ENCODE results near the gene OTP. TPM values are rescaled to one million over a fixed set of nuclear protein-coding genes. Genes with fewer than 3 reads are reported as not detected.

OTP gene
- total RNA-seq (2021; ENCODE audit: unreplicated experiment) (0.05 TPM), Bru-seq, nascent RNA (percentile 11 among the genes with signal in this experiment), BruChase-seq, experiment 1, labeled RNA remaining after a 2-hour chase (percentile 14 among the genes with signal in this experiment), BruChase-seq, experiment 2, labeled RNA remaining after a 6-hour chase (percentile 14 among the genes with signal in this experiment)
- 0.06 TPM for polyA plus RNA-seq (2012; ENCODE audit: insufficient read length)
- long read RNA-seq, partial matches to known transcripts, result 0 of 1 reads
- long read RNA-seq, other reads (novel, unspliced or antisense), result 1 of 1 reads

DNA sequence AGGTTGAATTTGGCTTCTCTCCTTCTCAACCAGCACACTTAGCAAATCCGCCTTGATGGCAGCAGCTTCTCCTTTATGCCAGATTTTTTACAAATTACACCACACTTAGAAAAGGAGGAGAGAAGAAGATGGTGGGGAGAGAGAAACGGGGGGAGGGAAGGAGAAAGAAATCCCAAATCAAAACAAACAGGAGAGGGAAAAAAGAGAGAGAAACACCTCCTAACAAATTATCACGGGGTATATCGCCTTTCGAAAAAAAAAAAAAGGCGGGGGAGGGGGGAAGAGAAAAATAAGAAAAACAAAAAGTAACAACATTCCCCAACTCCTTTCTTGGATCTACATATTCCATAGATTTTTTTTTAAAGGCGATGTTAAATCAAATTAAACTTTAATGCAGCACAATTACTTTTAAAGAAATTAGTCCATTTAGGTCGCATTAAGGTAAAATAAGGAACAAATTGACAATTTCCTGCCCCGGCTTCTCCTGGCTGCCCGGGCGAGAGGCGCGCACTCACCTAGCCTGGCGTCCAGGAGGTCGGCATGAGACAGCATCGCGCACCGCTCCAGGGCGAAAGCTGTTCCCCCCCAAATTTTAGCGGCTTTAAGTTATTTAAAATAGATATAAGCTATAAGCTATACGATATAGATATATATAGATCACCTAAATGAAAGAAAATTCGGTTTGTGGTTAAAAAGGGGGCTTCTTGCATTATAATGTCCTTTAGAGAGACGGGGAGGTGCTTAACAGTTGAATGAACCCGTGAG lies at the start of gene OTP:
Gene OTP (minus strand): TSS at position 716 of the 765 bp plus-strand sequence. CDS start 164 bp downstream, at position 552.
- ChIA-PET POLR2A (no interaction called here), CTCF (no interaction called here)
- TF ChIP-seq SIN3A (IDR thresholded peaks at IDR 0.05; ENCODE audit: borderline replicate concordance, insufficient read depth, low read depth, low read length) (no peak), TCF7L2 (IDR thresholded peaks at IDR 0.05; ENCODE audit: low read depth, low read length) (no peak), POLR2AphosphoS5 (IDR thresholded peaks at IDR 0.05; ENCODE audit: low read depth, low read length) (no peak)
- TF ChIP-seq, protein P1, sequence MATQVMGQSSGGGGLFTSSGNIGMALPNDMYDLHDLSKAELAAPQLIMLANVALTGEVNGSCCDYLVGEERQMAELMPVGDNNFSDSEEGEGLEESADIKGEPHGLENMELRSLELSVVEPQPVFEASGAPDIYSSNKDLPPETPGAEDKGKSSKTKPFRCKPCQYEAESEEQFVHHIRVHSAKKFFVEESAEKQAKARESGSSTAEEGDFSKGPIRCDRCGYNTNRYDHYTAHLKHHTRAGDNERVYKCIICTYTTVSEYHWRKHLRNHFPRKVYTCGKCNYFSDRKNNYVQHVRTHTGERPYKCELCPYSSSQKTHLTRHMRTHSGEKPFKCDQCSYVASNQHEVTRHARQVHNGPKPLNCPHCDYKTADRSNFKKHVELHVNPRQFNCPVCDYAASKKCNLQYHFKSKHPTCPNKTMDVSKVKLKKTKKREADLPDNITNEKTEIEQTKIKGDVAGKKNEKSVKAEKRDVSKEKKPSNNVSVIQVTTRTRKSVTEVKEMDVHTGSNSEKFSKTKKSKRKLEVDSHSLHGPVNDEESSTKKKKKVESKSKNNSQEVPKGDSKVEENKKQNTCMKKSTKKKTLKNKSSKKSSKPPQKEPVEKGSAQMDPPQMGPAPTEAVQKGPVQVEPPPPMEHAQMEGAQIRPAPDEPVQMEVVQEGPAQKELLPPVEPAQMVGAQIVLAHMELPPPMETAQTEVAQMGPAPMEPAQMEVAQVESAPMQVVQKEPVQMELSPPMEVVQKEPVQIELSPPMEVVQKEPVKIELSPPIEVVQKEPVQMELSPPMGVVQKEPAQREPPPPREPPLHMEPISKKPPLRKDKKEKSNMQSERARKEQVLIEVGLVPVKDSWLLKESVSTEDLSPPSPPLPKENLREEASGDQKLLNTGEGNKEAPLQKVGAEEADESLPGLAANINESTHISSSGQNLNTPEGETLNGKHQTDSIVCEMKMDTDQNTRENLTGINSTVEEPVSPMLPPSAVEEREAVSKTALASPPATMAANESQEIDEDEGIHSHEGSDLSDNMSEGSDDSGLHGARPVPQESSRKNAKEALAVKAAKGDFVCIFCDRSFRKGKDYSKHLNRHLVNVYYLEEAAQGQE (IDR thresholded peaks at IDR 0.05; ENCODE audit: insufficient read depth in 1 of 2, low read depth in 2 of 2, low read length in 1 of 2), result no peak
- TF ChIP-seq, protein P2, sequence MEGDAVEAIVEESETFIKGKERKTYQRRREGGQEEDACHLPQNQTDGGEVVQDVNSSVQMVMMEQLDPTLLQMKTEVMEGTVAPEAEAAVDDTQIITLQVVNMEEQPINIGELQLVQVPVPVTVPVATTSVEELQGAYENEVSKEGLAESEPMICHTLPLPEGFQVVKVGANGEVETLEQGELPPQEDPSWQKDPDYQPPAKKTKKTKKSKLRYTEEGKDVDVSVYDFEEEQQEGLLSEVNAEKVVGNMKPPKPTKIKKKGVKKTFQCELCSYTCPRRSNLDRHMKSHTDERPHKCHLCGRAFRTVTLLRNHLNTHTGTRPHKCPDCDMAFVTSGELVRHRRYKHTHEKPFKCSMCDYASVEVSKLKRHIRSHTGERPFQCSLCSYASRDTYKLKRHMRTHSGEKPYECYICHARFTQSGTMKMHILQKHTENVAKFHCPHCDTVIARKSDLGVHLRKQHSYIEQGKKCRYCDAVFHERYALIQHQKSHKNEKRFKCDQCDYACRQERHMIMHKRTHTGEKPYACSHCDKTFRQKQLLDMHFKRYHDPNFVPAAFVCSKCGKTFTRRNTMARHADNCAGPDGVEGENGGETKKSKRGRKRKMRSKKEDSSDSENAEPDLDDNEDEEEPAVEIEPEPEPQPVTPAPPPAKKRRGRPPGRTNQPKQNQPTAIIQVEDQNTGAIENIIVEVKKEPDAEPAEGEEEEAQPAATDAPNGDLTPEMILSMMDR (IDR thresholded peaks at IDR 0.05), result no peak
- BruUV-seq (replicated peaks), result no TSS peak
- in situ Hi-C loops (cut with HindIII; ENCODE audit: low pct_unique_long_range_greater_than_20kb, low sequenced_read_pairs) (no loop called here), intact Hi-C loops (cut with micrococcal nuclease; ENCODE audit: unreplicated experiment) (no loop called here)
- Histone ChIP-seq H3K36me3 (ENCODE audit: control insufficient read depth, insufficient read depth, low read length) (no peaks in the 10 kb centered on the region), H3K4me3 (ENCODE audit: low read depth in 2 of 2, low read length in 2 of 2) (no peak within 1 kb of the TSS), H3K27me3 (ENCODE audit: control insufficient read depth, insufficient read depth, low read length) (peaks cover 36% of the 10 kb centered on the region), H3K27ac (ENCODE audit: low read length) (no peak within 1 kb of the TSS), H3K9me3 (ENCODE audit: control insufficient read depth, insufficient read depth, low read depth, low read length) (no peaks in the 10 kb centered on the region), H3K4me1 (ENCODE audit: control insufficient read depth, insufficient read depth, low read length) (no peaks in the 10 kb centered on the region)
- no peak for ATAC-seq
- DNase-seq (ENCODE audit: low read depth, low spot score), result no peak

DNA sequence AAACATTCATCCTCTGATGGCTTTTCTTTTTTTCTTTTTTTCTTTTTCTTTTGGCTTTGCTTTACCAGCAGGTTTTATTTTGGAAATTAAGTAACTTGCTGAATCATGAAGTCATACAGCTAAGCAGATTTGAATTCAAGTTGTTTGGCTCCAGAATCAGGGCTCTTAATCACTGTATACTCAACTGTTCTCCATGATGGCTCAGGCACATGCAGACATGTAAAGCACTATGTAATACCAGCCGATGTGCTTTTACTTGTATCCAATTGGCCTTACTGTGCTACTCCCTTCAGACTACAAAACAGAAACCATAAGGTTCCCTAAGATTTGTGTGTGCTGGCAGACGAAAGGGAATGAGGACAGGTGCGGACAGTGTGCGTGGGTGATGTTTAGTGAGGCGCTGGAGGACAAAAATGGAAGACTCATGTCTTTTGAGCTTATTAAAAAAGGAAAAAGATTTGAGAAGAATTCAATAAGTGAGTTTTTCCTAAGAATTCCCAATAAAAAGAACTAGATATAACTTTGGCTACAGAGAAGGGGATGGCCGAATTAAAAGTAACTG lies 44.7 kb upstream of the OTP start:
- H3K4me1 ChIP-seq (ENCODE audit: control insufficient read depth, insufficient read depth, low read length), result no peaks in the 10 kb centered on the region
- no peaks in the 10 kb centered on the region for H3K27me3 ChIP-seq (ENCODE audit: control insufficient read depth, insufficient read depth, low read length)
- intact Hi-C loops (cut with micrococcal nuclease; ENCODE audit: unreplicated experiment) (no loop called here), in situ Hi-C loops (cut with HindIII; ENCODE audit: low pct_unique_long_range_greater_than_20kb, low sequenced_read_pairs) (no loop called here)
- ChIA-PET POLR2A (no interaction called here), CTCF (no interaction called here)
- TF ChIP-seq SIN3A (IDR thresholded peaks at IDR 0.05; ENCODE audit: borderline replicate concordance, insufficient read depth, low read depth, low read length) (no peak), POLR2AphosphoS5 (IDR thresholded peaks at IDR 0.05; ENCODE audit: low read depth, low read length) (no peak), TCF7L2 (IDR thresholded peaks at IDR 0.05; ENCODE audit: low read depth, low read length) (no peak)
- TF ChIP-seq, protein P1 (IDR thresholded peaks at IDR 0.05; ENCODE audit: insufficient read depth in 1 of 2, low read depth in 2 of 2, low read length in 1 of 2), result no peak
- TF ChIP-seq, protein P2 (IDR thresholded peaks at IDR 0.05), result no peak
- H3K4me3 ChIP-seq (ENCODE audit: low read depth in 2 of 2, low read length in 2 of 2), result no peak overlapping the region
- no peak for DNase-seq (ENCODE audit: low read depth, low spot score)
- no TSS peak for BruUV-seq (replicated peaks)
- no peak for ATAC-seq
- H3K9me3 ChIP-seq (ENCODE audit: control insufficient read depth, insufficient read depth, low read depth, low read length), result no peaks in the 10 kb centered on the region
- no peak overlapping the region for H3K27ac ChIP-seq (ENCODE audit: low read length)
- H3K36me3 ChIP-seq (ENCODE audit: control insufficient read depth, insufficient read depth, low read length), result no peaks in the 10 kb centered on the region
